ENCODE measurements around the gene MSL3B.

- TF ChIP-seq CTCF (IDR thresholded peaks at IDR 0.05 in 4 of 5, conservative IDR thresholded peaks at IDR 0.05 in 1 of 5) (no peak), POLR2A (IDR thresholded peaks at IDR 0.05) (no peak)
These were observed 14.3 kb downstream of the MSL3B start for GRCh38 chr2:233853883-233854240.
